ENCODE data around the gene CD44. TPM values are rescaled to one million over a fixed set of nuclear protein-coding genes. Genes with fewer than 3 reads are reported as not detected.

The CD44 gene
- total RNA-seq, 3 donors from 2014 or later (not counting 1 experiment from before 2014, with no cell fraction given): 354 to 638 (median 490) TPM

- ATAC-seq: no peak
- H3K27ac ChIP-seq (ENCODE audit: low read length): no peak overlapping the region
- Mint-ChIP-seq H3K4me1 (peaks cover 84 to 90% of the 10 kb centered on the region in 2 donors), H3K4me3 (no peak overlapping the region), H3K27ac (peak overlapping the region in 1 of 2 donors; percentile 29), H3K36me3 (no peaks in the 10 kb centered on the region), H3K9me3 (no peaks in the 10 kb centered on the region), H3K27me3 (ENCODE audit: low read depth in 2 of 2) (no peaks in the 10 kb centered on the region)
- peaks cover 14% of the 10 kb centered on the region for H3K36me3 ChIP-seq (ENCODE audit: control insufficient read depth, insufficient read depth, low read length)
- no peak overlapping the region for H3K4me3 ChIP-seq (ENCODE audit: low read length)
- DNase-seq: no peak
- WGBS (ENCODE audit: insufficient coverage): 93% methylated on average over 3 of the region's 5 CpGs
- peaks cover 65% of the 10 kb centered on the region for H3K4me1 ChIP-seq (ENCODE audit: control insufficient read depth, insufficient read depth, low read length)
- no peaks in the 10 kb centered on the region for H3K9me3 ChIP-seq (ENCODE audit: control insufficient read depth, insufficient read depth, low read length)
- intact Hi-C loops (cut with micrococcal nuclease): no loop called here
- TF ChIP-seq CTCF (IDR thresholded peaks at IDR 0.05): no peak
- H3K27me3 ChIP-seq (ENCODE audit: control insufficient read depth, insufficient read depth, low read length): no peaks in the 10 kb centered on the region
These were observed 16.7 kb downstream of the CD44 start for GRCh38 chr11:35155677-35156076.

- no peaks in the 10 kb centered on the region for H3K9me3 ChIP-seq (ENCODE audit: control insufficient read depth, insufficient read depth, low read length)
- Mint-ChIP-seq H3K36me3 (no peaks in the 10 kb centered on the region), H3K4me3 (no peak overlapping the region), H3K9me3 (no peaks in the 10 kb centered on the region), H3K27ac (peak overlapping the region in 1 of 2 donors; percentile 99), H3K27me3 (ENCODE audit: low read depth in 2 of 2) (no peaks in the 10 kb centered on the region), H3K4me1 (peaks cover 86 to 94% of the 10 kb centered on the region in 2 donors)
- ATAC-seq (no peak), DNase-seq (no peak)
- no peak overlapping the region for H3K27ac ChIP-seq (ENCODE audit: low read length)
- no peaks in the 10 kb centered on the region for H3K27me3 ChIP-seq (ENCODE audit: control insufficient read depth, insufficient read depth, low read length)
- intact Hi-C loops (cut with micrococcal nuclease): no loop called here
- WGBS (ENCODE audit: insufficient coverage): 88% methylated on average over 12 of the region's 12 CpGs
- H3K36me3 ChIP-seq (ENCODE audit: control insufficient read depth, insufficient read depth, low read length): peaks cover 18% of the 10 kb centered on the region
- H3K4me3 ChIP-seq (ENCODE audit: low read length): no peak overlapping the region
- no peak for TF ChIP-seq CTCF (IDR thresholded peaks at IDR 0.05)
- H3K4me1 ChIP-seq (ENCODE audit: control insufficient read depth, insufficient read depth, low read length): peaks cover 50% of the 10 kb centered on the region
These were observed 19.1 kb downstream of the CD44 start for GRCh38 chr11:35157814-35158700.

GRCh38 chr11:35158701-35159510, 19.9 kb downstream of the CD44 start:
- Histone ChIP-seq H3K4me3 (ENCODE audit: low read length) (no peak overlapping the region), H3K27ac (ENCODE audit: low read length) (no peak overlapping the region), H3K4me1 (ENCODE audit: control insufficient read depth, insufficient read depth, low read length) (peaks cover 58% of the 10 kb centered on the region), H3K36me3 (ENCODE audit: control insufficient read depth, insufficient read depth, low read length) (peaks cover 18% of the 10 kb centered on the region), H3K27me3 (ENCODE audit: control insufficient read depth, insufficient read depth, low read length) (no peaks in the 10 kb centered on the region), H3K9me3 (ENCODE audit: control insufficient read depth, insufficient read depth, low read length) (no peaks in the 10 kb centered on the region)
- intact Hi-C loops (cut with micrococcal nuclease): no loop called here
- TF ChIP-seq CTCF (IDR thresholded peaks at IDR 0.05): no peak
- H3K4me3 Mint-ChIP-seq: peak overlapping the region; percentile 59
- no peaks in the 10 kb centered on the region for H3K9me3 Mint-ChIP-seq
- peaks cover 86 to 95% of the 10 kb centered on the region in 2 donors for H3K4me1 Mint-ChIP-seq
- H3K27me3 Mint-ChIP-seq (ENCODE audit: low read depth in 2 of 2): no peaks in the 10 kb centered on the region
- H3K36me3 Mint-ChIP-seq: no peaks in the 10 kb centered on the region
- WGBS (ENCODE audit: insufficient coverage): 75% methylated on average over 5 of the region's 6 CpGs
- no peak for DNase-seq
- H3K27ac Mint-ChIP-seq: peak overlapping the region; percentile 90 to 99
- ATAC-seq: no peak

All from natural killer cell (primary cell).